ENCODE results near the gene LAMTOR2.

- TF ChIP-seq, protein P1, sequence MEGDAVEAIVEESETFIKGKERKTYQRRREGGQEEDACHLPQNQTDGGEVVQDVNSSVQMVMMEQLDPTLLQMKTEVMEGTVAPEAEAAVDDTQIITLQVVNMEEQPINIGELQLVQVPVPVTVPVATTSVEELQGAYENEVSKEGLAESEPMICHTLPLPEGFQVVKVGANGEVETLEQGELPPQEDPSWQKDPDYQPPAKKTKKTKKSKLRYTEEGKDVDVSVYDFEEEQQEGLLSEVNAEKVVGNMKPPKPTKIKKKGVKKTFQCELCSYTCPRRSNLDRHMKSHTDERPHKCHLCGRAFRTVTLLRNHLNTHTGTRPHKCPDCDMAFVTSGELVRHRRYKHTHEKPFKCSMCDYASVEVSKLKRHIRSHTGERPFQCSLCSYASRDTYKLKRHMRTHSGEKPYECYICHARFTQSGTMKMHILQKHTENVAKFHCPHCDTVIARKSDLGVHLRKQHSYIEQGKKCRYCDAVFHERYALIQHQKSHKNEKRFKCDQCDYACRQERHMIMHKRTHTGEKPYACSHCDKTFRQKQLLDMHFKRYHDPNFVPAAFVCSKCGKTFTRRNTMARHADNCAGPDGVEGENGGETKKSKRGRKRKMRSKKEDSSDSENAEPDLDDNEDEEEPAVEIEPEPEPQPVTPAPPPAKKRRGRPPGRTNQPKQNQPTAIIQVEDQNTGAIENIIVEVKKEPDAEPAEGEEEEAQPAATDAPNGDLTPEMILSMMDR (IDR thresholded peaks at IDR 0.05; ENCODE audit: poor library complexity, severe bottlenecking): no peak
- no peak for TF ChIP-seq RAD21 (conservative IDR thresholded peaks at IDR 0.05)
- no peak for TF ChIP-seq EZH2 (IDR thresholded peaks at IDR 0.05; ENCODE audit: borderline replicate concordance, insufficient read depth, low read length, poor library complexity, severe bottlenecking)
- TF ChIP-seq, protein P2, sequence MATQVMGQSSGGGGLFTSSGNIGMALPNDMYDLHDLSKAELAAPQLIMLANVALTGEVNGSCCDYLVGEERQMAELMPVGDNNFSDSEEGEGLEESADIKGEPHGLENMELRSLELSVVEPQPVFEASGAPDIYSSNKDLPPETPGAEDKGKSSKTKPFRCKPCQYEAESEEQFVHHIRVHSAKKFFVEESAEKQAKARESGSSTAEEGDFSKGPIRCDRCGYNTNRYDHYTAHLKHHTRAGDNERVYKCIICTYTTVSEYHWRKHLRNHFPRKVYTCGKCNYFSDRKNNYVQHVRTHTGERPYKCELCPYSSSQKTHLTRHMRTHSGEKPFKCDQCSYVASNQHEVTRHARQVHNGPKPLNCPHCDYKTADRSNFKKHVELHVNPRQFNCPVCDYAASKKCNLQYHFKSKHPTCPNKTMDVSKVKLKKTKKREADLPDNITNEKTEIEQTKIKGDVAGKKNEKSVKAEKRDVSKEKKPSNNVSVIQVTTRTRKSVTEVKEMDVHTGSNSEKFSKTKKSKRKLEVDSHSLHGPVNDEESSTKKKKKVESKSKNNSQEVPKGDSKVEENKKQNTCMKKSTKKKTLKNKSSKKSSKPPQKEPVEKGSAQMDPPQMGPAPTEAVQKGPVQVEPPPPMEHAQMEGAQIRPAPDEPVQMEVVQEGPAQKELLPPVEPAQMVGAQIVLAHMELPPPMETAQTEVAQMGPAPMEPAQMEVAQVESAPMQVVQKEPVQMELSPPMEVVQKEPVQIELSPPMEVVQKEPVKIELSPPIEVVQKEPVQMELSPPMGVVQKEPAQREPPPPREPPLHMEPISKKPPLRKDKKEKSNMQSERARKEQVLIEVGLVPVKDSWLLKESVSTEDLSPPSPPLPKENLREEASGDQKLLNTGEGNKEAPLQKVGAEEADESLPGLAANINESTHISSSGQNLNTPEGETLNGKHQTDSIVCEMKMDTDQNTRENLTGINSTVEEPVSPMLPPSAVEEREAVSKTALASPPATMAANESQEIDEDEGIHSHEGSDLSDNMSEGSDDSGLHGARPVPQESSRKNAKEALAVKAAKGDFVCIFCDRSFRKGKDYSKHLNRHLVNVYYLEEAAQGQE (IDR thresholded peaks at IDR 0.05; ENCODE audit: borderline replicate concordance): no peak
These were observed 50.6 kb downstream of the LAMTOR2 start for GRCh38 chr1:156104861-156105832.
